ENCODE data around the gene PLEKHH2. TPM values are rescaled to one million over a fixed set of nuclear protein-coding genes. Genes with fewer than 3 reads are reported as not detected.

PLEKHH2 gene
- total RNA-seq, 4 donors from 2014 or later = 44.6 to 78.7 (median 48.0) TPM

GRCh38 chr2:43810452-43810851 lies 173.4 kb downstream of the PLEKHH2 start:
- WGBS, 2 donors = 60 to 61% methylated on average over 2 of the region's 2 CpGs
- no peaks in the 10 kb centered on the region for H3K27me3 ChIP-seq

GRCh38 chr2:43810888-43811287 lies 173.8 kb downstream of the PLEKHH2 start:
- no peak overlapping the region for H3K4me3 ChIP-seq
- no peaks in the 10 kb centered on the region for H3K9me3 ChIP-seq
- H3K27ac ChIP-seq = no peak overlapping the region
- WGBS, 2 donors = 66 to 69% methylated on average over 1 of the region's 1 CpG
- H3K4me1 ChIP-seq = no peaks in the 10 kb centered on the region
- H3K36me3 ChIP-seq = peaks cover 0 to 62% (median 4%) of the 10 kb centered on the region in 3 donors
- TF ChIP-seq EP300 (IDR thresholded peaks at IDR 0.05) (no peak), POLR2A (IDR thresholded peaks at IDR 0.05) (no peak), CTCF (IDR thresholded peaks at IDR 0.05) (no peak)
- DNase-seq (ENCODE audit: low spot score in 2 of 2) = no peak
- H3K27me3 ChIP-seq = no peaks in the 10 kb centered on the region

More at GRCh38 chr2:43810452-43810851, 173.4 kb downstream of the PLEKHH2 start:
- Histone ChIP-seq H3K27ac (no peak overlapping the region), H3K36me3 (peaks cover 0 to 64% (median 4%) of the 10 kb centered on the region in 3 donors), H3K9me3 (no peaks in the 10 kb centered on the region), H3K4me1 (no peaks in the 10 kb centered on the region), H3K4me3 (no peak overlapping the region)
- TF ChIP-seq POLR2A (IDR thresholded peaks at IDR 0.05) = no peak
- TF ChIP-seq EP300 (IDR thresholded peaks at IDR 0.05) = no peak
- no peak for TF ChIP-seq CTCF (IDR thresholded peaks at IDR 0.05)
- no peak for DNase-seq (ENCODE audit: low spot score in 2 of 2)

GRCh38 chr2:43812006-43812405 lies 174.9 kb downstream of the PLEKHH2 start:
- no peaks in the 10 kb centered on the region for H3K27me3 ChIP-seq
- H3K9me3 ChIP-seq = no peaks in the 10 kb centered on the region
- 66 to 93% methylated on average over 2 of the region's 2 CpGs for WGBS, 2 donors
- no peaks in the 10 kb centered on the region for H3K4me1 ChIP-seq
- DNase-seq (ENCODE audit: low spot score in 2 of 2) = no peak
- H3K36me3 ChIP-seq = peaks cover 0 to 54% (median 4%) of the 10 kb centered on the region in 3 donors
- no peak overlapping the region for H3K27ac ChIP-seq
- TF ChIP-seq POLR2A (IDR thresholded peaks at IDR 0.05) (no peak), EP300 (IDR thresholded peaks at IDR 0.05) (no peak), CTCF (IDR thresholded peaks at IDR 0.05) (no peak)
- no peak overlapping the region for H3K4me3 ChIP-seq

GRCh38 chr2:43812947-43813346 lies 175.9 kb downstream of the PLEKHH2 start:
- peaks cover 0 to 46% (median 4%) of the 10 kb centered on the region in 3 donors for H3K36me3 ChIP-seq
- WGBS, 2 donors = 31 to 42% methylated on average over 2 of the region's 2 CpGs
- H3K4me1 ChIP-seq = no peaks in the 10 kb centered on the region
- no peak for DNase-seq (ENCODE audit: low spot score in 2 of 2)
- H3K27me3 ChIP-seq = no peaks in the 10 kb centered on the region
- TF ChIP-seq CTCF (IDR thresholded peaks at IDR 0.05) (no peak), POLR2A (IDR thresholded peaks at IDR 0.05) (no peak), EP300 (IDR thresholded peaks at IDR 0.05) (no peak)
- no peak overlapping the region for H3K4me3 ChIP-seq
- no peak overlapping the region for H3K27ac ChIP-seq
- H3K9me3 ChIP-seq = no peaks in the 10 kb centered on the region

GRCh38 chr2:43814711-43815110 lies 177.7 kb downstream of the PLEKHH2 start:
- Histone ChIP-seq H3K9me3 (no peaks in the 10 kb centered on the region), H3K36me3 (peaks cover 0 to 34% (median 0%) of the 10 kb centered on the region in 3 donors), H3K27ac (no peak overlapping the region), H3K4me1 (no peaks in the 10 kb centered on the region), H3K27me3 (no peaks in the 10 kb centered on the region), H3K4me3 (no peak overlapping the region)
- no peak for DNase-seq (ENCODE audit: low spot score in 2 of 2)
- 91 to 93% methylated on average over 3 of the region's 3 CpGs for WGBS, 2 donors
- TF ChIP-seq CTCF (IDR thresholded peaks at IDR 0.05) = no peak
- no peak for TF ChIP-seq EP300 (IDR thresholded peaks at IDR 0.05)
- TF ChIP-seq POLR2A (IDR thresholded peaks at IDR 0.05) = no peak

Small RNAs within 50 kb of the gene (small RNA-seq; reads per million reads assigned to genes)
- gene RF00019 = not detected
- gene RN7SKP66 = not detected

Other genes starting within 250 kb of the PLEKHH2 start
- gene THADA, start 41.2 kb upstream of the PLEKHH2 start, total RNA-seq = 10 to 100 TPM; 35.7 to 49.2 (median 47.4) TPM
- under 1 TPM in 3 of 4 donors, not detected in 1; 0.42 to 0.98 (median 0.87) TPM for gene C1GALT1C1L, start 39.2 kb downstream of the PLEKHH2 start, total RNA-seq
- 10 to 100 TPM; 19.5 to 37.3 (median 33.1) TPM for gene DYNC2LI1, start 136.8 kb downstream of the PLEKHH2 start, total RNA-seq
- gene ABCG5, start 201.6 kb downstream of the PLEKHH2 start, total RNA-seq = not detected
- gene ABCG8, start 201.7 kb downstream of the PLEKHH2 start, total RNA-seq = not detected